ENCODE data around the gene METRN. TPM values are rescaled to one million over a fixed set of nuclear protein-coding genes. Genes with fewer than 3 reads are reported as not detected.

The METRN gene
- total RNA-seq, 4 donors from 2014 or later, result 10.0 to 30.9 (median 15.8) TPM

GRCh38 chr16:682493-683395 is 32.2 kb upstream of the METRN start:
- Histone ChIP-seq H3K4me3 (peak overlapping the region; percentile 68), H3K36me3 (peaks cover 28% of the 10 kb centered on the region), H3K27ac (peak overlapping the region; percentile 82), H3K9me3 (no peaks in the 10 kb centered on the region), H3K4me1 (peaks cover 77% of the 10 kb centered on the region), H3K27me3 (no peaks in the 10 kb centered on the region)
- TF ChIP-seq CTCF (IDR thresholded peaks at IDR 0.05) (no peak), EP300 (IDR thresholded peaks at IDR 0.05) (no peak)
- peak in 1 of 2 donors; percentile 76 for DNase-seq (ENCODE audit: low spot score in 2 of 2)
- WGBS, result 81% methylated on average over 24 of the region's 36 CpGs

- H3K9me3 ChIP-seq, result no peaks in the 10 kb centered on the region
- H3K4me1 ChIP-seq, result peaks cover 72% of the 10 kb centered on the region
- peak overlapping the region; percentile 82 for H3K27ac ChIP-seq
- peak overlapping the region; percentile 68 for H3K4me3 ChIP-seq
- peaks cover 32% of the 10 kb centered on the region for H3K36me3 ChIP-seq
- H3K27me3 ChIP-seq, result no peaks in the 10 kb centered on the region
- WGBS, result 66% methylated on average over 8 of the region's 57 CpGs
- DNase-seq (ENCODE audit: low spot score in 2 of 2), result peak in 1 of 2 donors; percentile 74
- TF ChIP-seq EP300 (IDR thresholded peaks at IDR 0.05) (no peak), POLR2AphosphoS5 (IDR thresholded peaks at IDR 0.05) (no peak), CTCF (IDR thresholded peaks at IDR 0.05) (no peak), POLR2A (IDR thresholded peaks at IDR 0.05) (no peak)
These were observed 31.4 kb upstream of the METRN start for GRCh38 chr16:683396-684070.

GRCh38 chr16:684071-684794 is 30.7 kb upstream of the METRN start, which contains the start of gene JMJD8:
JMJD8 (minus strand) TSS chr16:684334; CDS start chr16:684319, 15 bp downstream.
- no peak for TF ChIP-seq EP300 (IDR thresholded peaks at IDR 0.05)
- peak in 1 of 2 donors; percentile 40 for TF ChIP-seq POLR2A (IDR thresholded peaks at IDR 0.05)
- TF ChIP-seq CTCF (IDR thresholded peaks at IDR 0.05), result no peak
- peak in 2 of 3 donors; percentile 36 to 95 for TF ChIP-seq POLR2AphosphoS5 (IDR thresholded peaks at IDR 0.05)
- Histone ChIP-seq H3K9me3 (no peaks in the 10 kb centered on the region), H3K4me3 (peak within 1 kb of the TSS; percentile 68), H3K27ac (peak within 1 kb of the TSS; percentile 82), H3K27me3 (no peaks in the 10 kb centered on the region), H3K4me1 (peaks cover 72% of the 10 kb centered on the region), H3K36me3 (peaks cover 32% of the 10 kb centered on the region)
- no CpG with 5 or more reads among the region's 91 CpGs for WGBS
- DNase-seq (ENCODE audit: low spot score in 2 of 2), result peak; percentile 98

- H3K4me3 ChIP-seq, result peak overlapping the region; percentile 68
- TF ChIP-seq EP300 (IDR thresholded peaks at IDR 0.05) (no peak), POLR2AphosphoS5 (IDR thresholded peaks at IDR 0.05) (no peak), CTCF (IDR thresholded peaks at IDR 0.05) (no peak), POLR2A (IDR thresholded peaks at IDR 0.05) (no peak)
These were observed 29.8 kb upstream of the METRN start for GRCh38 chr16:684961-685696.

More at GRCh38 chr16:684961-685696, 29.8 kb upstream of the METRN start:
- Histone ChIP-seq H3K4me1 (peaks cover 69% of the 10 kb centered on the region), H3K27ac (no peak overlapping the region), H3K9me3 (no peaks in the 10 kb centered on the region), H3K36me3 (peaks cover 32% of the 10 kb centered on the region), H3K27me3 (no peaks in the 10 kb centered on the region)
- no peak for DNase-seq (ENCODE audit: low spot score in 2 of 2)
- WGBS, result 83% methylated on average over 46 of the region's 61 CpGs
